HG02852 (cell line): ENCODE measurements around the gene VAC14.
"Not testable (repeated sequence)": the region's sequence is repeated elsewhere in the genome, so short reads cannot be mapped to it uniquely, and the experiment has no call there.

ENCODE experiments used
- ATAC-seq: cut with Tn5 transposase; IDR thresholded peaks from one replicate; pipeline ENCODE4 v1.9.1; 2021; ENCODE audit warnings: mild to moderate bottlenecking, moderate library complexity; ENCODE audit not compliant: unreplicated experiment

VAC14 gene

GRCh38 chr16:70651524-70651923 lies 149.4 kb downstream of the VAC14 start:
- no peak for ATAC-seq

- no peak for ATAC-seq
These were observed 150.7 kb downstream of the VAC14 start for GRCh38 chr16:70650216-70650615.

GRCh38 chr16:70649300-70649699 lies 151.7 kb downstream of the VAC14 start:
- ATAC-seq: no peak

GRCh38 chr16:70648606-70649005 lies 152.4 kb downstream of the VAC14 start:
- ATAC-seq: no peak

- ATAC-seq: no peak
These were observed 153.3 kb downstream of the VAC14 start for GRCh38 chr16:70647441-70648359.

GRCh38 chr16:70646260-70647241 lies 154.4 kb downstream of the VAC14 start, which contains the start of gene IL34:
Gene IL34, plus strand, starts transcription at chr16:70646559. Its CDS starts 389 bp downstream, at chr16:70646948.
- no peak for ATAC-seq

- ATAC-seq: no peak
These were observed 156.0 kb downstream of the VAC14 start for GRCh38 chr16:70644763-70645597.

GRCh38 chr16:70643264-70643663 lies 157.7 kb downstream of the VAC14 start:
- ATAC-seq: not testable (repeated sequence)

- ATAC-seq: no peak
These were observed 158.3 kb downstream of the VAC14 start for GRCh38 chr16:70642633-70643032.

GRCh38 chr16:70638814-70639792 lies 161.9 kb downstream of the VAC14 start:
- ATAC-seq: no peak
